ENCODE measurements around the gene CYP11A1.

The CYP11A1 gene

DNA sequence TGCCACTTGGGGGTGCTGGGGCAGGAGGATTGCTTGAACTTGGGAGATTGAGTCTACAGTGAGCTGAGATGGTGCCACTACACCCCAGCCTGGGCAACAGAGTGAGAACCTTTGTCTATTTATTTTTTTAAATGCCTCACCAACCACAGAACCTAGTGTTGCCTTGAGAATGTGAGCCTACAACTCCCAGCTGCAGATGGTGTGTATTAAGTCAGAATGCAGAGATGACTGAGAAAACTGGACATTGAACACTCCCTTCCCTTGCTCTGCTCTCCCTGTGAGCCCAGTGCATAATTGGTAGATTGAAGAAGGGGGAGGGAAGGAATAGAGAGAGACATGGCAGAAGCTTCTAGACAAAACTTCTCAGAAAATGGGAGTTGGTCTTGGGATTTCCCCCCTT, 77.8 kb downstream of the CYP11A1 start:
- H3K9me3 ChIP-seq, result no peaks in the 10 kb centered on the region
- H3K36me3 ChIP-seq, result no peaks in the 10 kb centered on the region
- no peaks in the 10 kb centered on the region for H3K4me1 ChIP-seq (ENCODE audit: control insufficient read depth in 1 of 2, insufficient read depth in 1 of 2, low read depth in 1 of 2, low read length in 1 of 2)
- H3K27me3 ChIP-seq, result peaks cover 24% of the 10 kb centered on the region
- TF ChIP-seq, protein P1, sequence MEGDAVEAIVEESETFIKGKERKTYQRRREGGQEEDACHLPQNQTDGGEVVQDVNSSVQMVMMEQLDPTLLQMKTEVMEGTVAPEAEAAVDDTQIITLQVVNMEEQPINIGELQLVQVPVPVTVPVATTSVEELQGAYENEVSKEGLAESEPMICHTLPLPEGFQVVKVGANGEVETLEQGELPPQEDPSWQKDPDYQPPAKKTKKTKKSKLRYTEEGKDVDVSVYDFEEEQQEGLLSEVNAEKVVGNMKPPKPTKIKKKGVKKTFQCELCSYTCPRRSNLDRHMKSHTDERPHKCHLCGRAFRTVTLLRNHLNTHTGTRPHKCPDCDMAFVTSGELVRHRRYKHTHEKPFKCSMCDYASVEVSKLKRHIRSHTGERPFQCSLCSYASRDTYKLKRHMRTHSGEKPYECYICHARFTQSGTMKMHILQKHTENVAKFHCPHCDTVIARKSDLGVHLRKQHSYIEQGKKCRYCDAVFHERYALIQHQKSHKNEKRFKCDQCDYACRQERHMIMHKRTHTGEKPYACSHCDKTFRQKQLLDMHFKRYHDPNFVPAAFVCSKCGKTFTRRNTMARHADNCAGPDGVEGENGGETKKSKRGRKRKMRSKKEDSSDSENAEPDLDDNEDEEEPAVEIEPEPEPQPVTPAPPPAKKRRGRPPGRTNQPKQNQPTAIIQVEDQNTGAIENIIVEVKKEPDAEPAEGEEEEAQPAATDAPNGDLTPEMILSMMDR (IDR thresholded peaks at IDR 0.05), result no peak
- H3K27ac ChIP-seq, result no peak overlapping the region
- H3K4me3 ChIP-seq (ENCODE audit: low read depth in 1 of 2, low read length in 1 of 2), result no peak overlapping the region
